ENCODE measurements around the gene GATAD2B.

DNA sequence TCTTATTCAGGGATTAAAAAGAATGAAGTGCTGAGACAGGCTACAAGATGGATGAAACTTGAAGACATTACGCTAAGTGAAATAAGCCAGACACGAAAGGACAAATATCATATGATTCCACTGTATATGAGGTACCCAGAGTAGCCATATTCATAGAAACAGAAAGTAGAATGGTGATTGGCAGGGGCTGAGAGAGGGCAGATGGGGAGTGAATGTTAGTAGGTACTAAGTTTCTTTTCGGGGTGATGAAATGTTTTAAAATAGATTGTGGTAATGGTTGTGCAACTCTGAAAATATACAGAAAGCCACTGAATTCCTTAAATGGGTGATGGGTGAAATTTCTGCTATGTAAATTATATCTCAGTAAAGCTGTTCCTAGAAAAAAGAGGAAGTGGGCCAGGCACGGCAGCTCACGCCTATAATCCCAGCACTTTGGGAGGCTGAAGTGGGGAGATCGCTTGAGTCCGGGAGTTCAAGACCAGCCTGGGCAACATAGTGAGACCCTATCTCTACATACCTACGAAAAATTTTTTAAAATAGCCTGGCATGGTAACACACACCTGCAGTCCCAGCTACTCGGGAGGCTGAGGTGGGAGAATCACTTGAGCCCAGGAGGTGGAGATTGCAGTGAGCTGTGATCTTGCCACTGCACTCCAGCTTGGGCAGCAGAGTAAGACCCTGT is 131.7 kb downstream of the GATAD2B start:
- TF ChIP-seq CTCF (IDR thresholded peaks at IDR 0.05 in 4 of 5, conservative IDR thresholded peaks at IDR 0.05 in 1 of 5) (no peak), POLR2A (IDR thresholded peaks at IDR 0.05) (no peak)
